Keratinocyte (primary cell): ENCODE measurements around the gene IRF7. TPM values are rescaled to one million over a fixed set of nuclear protein-coding genes. Genes with fewer than 3 reads are reported as not detected.

ENCODE experiments used
- DNase-seq: peaks from one replicate; pipeline ENCODE4 v3.0.0-alpha.2; 2011; ENCODE audit warnings: low read depth, missing footprints, low spot score
- FAIRE-seq: peaks from 2 replicates; lab custom pipeline; 2011; peaks lifted over from hg19 to GRCh38; lab: Jason Lieb, UNC
- H2AFZ ChIP-seq: 2 replicates; pipeline ENCODE4 v1.6.0; 2012; ENCODE audit warnings: low read length, control low read depth, inconsistent platforms; ENCODE audit not compliant: control insufficient read depth
- H3K27ac ChIP-seq: 2 replicates; pipeline ENCODE4 v1.5.1; 2011; ENCODE audit warnings: low read length; ENCODE audit not compliant: control insufficient read depth, insufficient read depth
- H3K27me3 ChIP-seq: 3 replicates; pipeline ENCODE4 v1.6.0; 2011; ENCODE audit warnings: low read length; ENCODE audit not compliant: control insufficient read depth, insufficient read depth; ENCODE audit errors: extremely low read depth
- H3K36me3 ChIP-seq, 2 experiments: 2 replicates in 1 of 2; 3 replicates in 1 of 2; pipeline ENCODE4 v1.5.1; 2011; ENCODE audit warnings: low read length in 2 of 2, mild to moderate bottlenecking in 1 of 2; ENCODE audit not compliant: control insufficient read depth in 2 of 2, insufficient read depth in 2 of 2; ENCODE audit errors: extremely low read depth in 1 of 2
- H3K4me1 ChIP-seq: 3 replicates; pipeline ENCODE4 v1.5.1; 2011; ENCODE audit warnings: low read length; ENCODE audit not compliant: control insufficient read depth, insufficient read depth; ENCODE audit errors: extremely low read depth
- H3K4me2 ChIP-seq: 3 replicates; pipeline ENCODE4 v1.6.0; 2011; ENCODE audit warnings: low read depth, low read length; ENCODE audit not compliant: control insufficient read depth, insufficient read depth; ENCODE audit errors: extremely low read depth
- H3K4me3 ChIP-seq, 3 experiments: fragments of 200-600 bp in 1 of 3; sonication (generic) in 1 of 3; 2 replicates in 2 of 3; 3 replicates in 1 of 3; pipeline ENCODE4 v1.5.1; 2011 to 2016; ENCODE audit warnings: low read length in 3 of 3, mild to moderate bottlenecking in 3 of 3, control low read depth in 2 of 3, inconsistent platforms in 1 of 3, low read depth in 1 of 3, mixed read lengths in 1 of 3, mixed run types in 1 of 3, moderate library complexity in 1 of 3; ENCODE audit not compliant: control insufficient read depth in 2 of 3, insufficient read depth in 2 of 3; ENCODE audit errors: extremely low read depth in 1 of 3
- H3K79me2 ChIP-seq: 2 replicates; pipeline ENCODE4 v1.6.0; 2012; ENCODE audit warnings: low read length; ENCODE audit not compliant: control insufficient read depth, insufficient read depth
- H3K9ac ChIP-seq: 3 replicates; pipeline ENCODE4 v1.6.0; 2011; ENCODE audit warnings: low read length; ENCODE audit not compliant: control insufficient read depth, insufficient read depth; ENCODE audit errors: extremely low read depth
- H3K9me1 ChIP-seq: 3 replicates; pipeline ENCODE4 v1.6.0; 2011; ENCODE audit warnings: low read length; ENCODE audit not compliant: control insufficient read depth, insufficient read depth; ENCODE audit errors: extremely low read depth
- H3K9me3 ChIP-seq: 2 replicates; pipeline ENCODE4 v1.5.1; 2012; ENCODE audit warnings: low read depth, low read length; ENCODE audit not compliant: control insufficient read depth
- H4K20me1 ChIP-seq: 3 replicates; pipeline ENCODE4 v1.6.0; 2011; ENCODE audit warnings: low read length; ENCODE audit not compliant: control insufficient read depth, insufficient read depth; ENCODE audit errors: extremely low read depth
- CTCF ChIP-seq, 3 experiments: IDR thresholded peaks in 1 of 3; conservative IDR thresholded peaks in 1 of 3; optimal IDR thresholded peaks in 1 of 3; 2 replicates in 2 of 3; 3 replicates in 1 of 3; pipeline versions ENCODE3 to v1.5.1; 2011; ENCODE audit warnings: low read length in 3 of 3, mild to moderate bottlenecking in 3 of 3, moderate library complexity in 2 of 3, control low read depth in 1 of 3, inconsistent platforms in 1 of 3; ENCODE audit not compliant: insufficient read depth in 2 of 3; ENCODE audit errors: extremely low read depth in 1 of 3
- EZH2 ChIP-seq: IDR thresholded peaks from one replicate; pipeline ENCODE4 v1.6.1; 2012; ENCODE audit warnings: inconsistent platforms, mild to moderate bottlenecking, low read length, moderate library complexity
- dilution Hi-C: fragments of 300-500 bp; cut with MboI; formaldehyde crosslinking; loops from one replicate; pipeline ENCODE4 v1.7.0; 2020; ENCODE audit warnings: low sequenced_read_pairs; ENCODE audit not compliant: extremely low pct_ligation_motif_present
- polyA plus RNA-seq, 5 experiments: library from polyadenylated mRNA; depleted of rRNA in 3 of 5; stranded (reverse) in 3 of 5; stranded (forward) in 1 of 5; unstranded in 1 of 5; fragments of >200 nt; gene quantifications; 1 replicate in 1 of 5; 2 replicates in 3 of 5; 3 replicates in 1 of 5; pipeline versions ENCODE4 v1.2.1 to v1.2.3, GENCODE V29; 2011 to 2012; ENCODE audit warnings: missing spikeins in 2 of 5, low read depth in 1 of 5, low replicate concordance in 1 of 5

The IRF7 gene
- polyA plus RNA-seq, 1 donor (not counting 4 experiments of a cell fraction or from before 2014, with no cell fraction given): 7.1 TPM

- dilution Hi-C loops: no loop called here
- Histone ChIP-seq H3K4me2 (no peak overlapping the region), H3K9ac (no peak overlapping the region), H4K20me1 (no peaks in the 10 kb centered on the region), H3K27me3 (no peaks in the 10 kb centered on the region), H3K4me1 (peaks cover 9% of the 10 kb centered on the region), H3K4me3 (no peak overlapping the region), H3K79me2 (peaks cover 2% of the 10 kb centered on the region), H3K36me3 (peaks cover 62 to 66% of the 10 kb centered on the region in 2 experiments), H3K9me1 (no peaks in the 10 kb centered on the region), H3K9me3 (no peaks in the 10 kb centered on the region), H2AFZ (no peak overlapping the region), H3K27ac (no peak overlapping the region)
- DNase-seq (no peak), FAIRE-seq (no peak)
- TF ChIP-seq EZH2 (no peak), CTCF (optimal IDR thresholded peaks at IDR 0.05 in 1 of 3, IDR thresholded peaks at IDR 0.05 in 1 of 3, conservative IDR thresholded peaks at IDR 0.05 in 1 of 3; ENCODE audit: extremely low read depth in 1 of 3, insufficient read depth in 2 of 3, low read length in 3 of 3) (no peak)
Observed at GRCh38 chr11:606245-606644, 9.5 kb downstream of the IRF7 start.

- H3K27me3 ChIP-seq: no peaks in the 10 kb centered on the region
- no peak overlapping the region for H2AFZ ChIP-seq
- dilution Hi-C loops: no loop called here
- no peak overlapping the region for H3K9ac ChIP-seq
- peaks cover 2% of the 10 kb centered on the region for H3K79me2 ChIP-seq
- H3K27ac ChIP-seq: no peak overlapping the region
- TF ChIP-seq CTCF (optimal IDR thresholded peaks at IDR 0.05 in 1 of 3, IDR thresholded peaks at IDR 0.05 in 1 of 3, conservative IDR thresholded peaks at IDR 0.05 in 1 of 3; ENCODE audit: extremely low read depth in 1 of 3, insufficient read depth in 2 of 3, low read length in 3 of 3): no peak
- TF ChIP-seq EZH2: no peak
- H3K9me1 ChIP-seq: no peaks in the 10 kb centered on the region
- DNase-seq (no peak), FAIRE-seq (no peak)
- no peaks in the 10 kb centered on the region for H4K20me1 ChIP-seq
- peaks cover 9% of the 10 kb centered on the region for H3K4me1 ChIP-seq
- H3K4me2 ChIP-seq: no peak overlapping the region
- no peak overlapping the region for H3K4me3 ChIP-seq
- H3K36me3 ChIP-seq: peaks cover 54 to 59% of the 10 kb centered on the region in 2 experiments
- no peaks in the 10 kb centered on the region for H3K9me3 ChIP-seq
Observed at GRCh38 chr11:605286-606129, 10.2 kb downstream of the IRF7 start.
